ENCODE measurements around the gene C1orf159. TPM values are rescaled to one million over a fixed set of nuclear protein-coding genes. Genes with fewer than 3 reads are reported as not detected.

Gene C1orf159
- total and polyA plus RNA-seq, 4 donors, result 3.9 to 7.0 (median 4.7) TPM

- H3K27me3 ChIP-seq (ENCODE audit: control insufficient read depth in 4 of 4, insufficient read depth in 4 of 4, low read length in 3 of 4), result no peaks in the 10 kb centered on the region
Measured at GRCh38 chr1:1146026-1146425, 30.1 kb upstream of the C1orf159 start.

GRCh38 chr1:1145547-1145914 lies 29.6 kb upstream of the C1orf159 start:
- WGBS, result 83% methylated on average over 9 of the region's 9 CpGs
- H3K4me1 ChIP-seq (ENCODE audit: control insufficient read depth in 4 of 4, insufficient read depth in 4 of 4, low read length in 3 of 4), result no peaks in the 10 kb centered on the region
- no peaks in the 10 kb centered on the region for H3K27me3 ChIP-seq (ENCODE audit: control insufficient read depth in 4 of 4, insufficient read depth in 4 of 4, low read length in 3 of 4)
- no peaks in the 10 kb centered on the region for H3K36me3 ChIP-seq (ENCODE audit: control insufficient read depth in 4 of 4, insufficient read depth in 3 of 4, low read depth in 1 of 4, low read length in 3 of 4)
- H3K4me3 ChIP-seq (ENCODE audit: low read depth in 1 of 3, low read length in 3 of 3), result no peak overlapping the region
- H3K9me3 ChIP-seq (ENCODE audit: control insufficient read depth in 4 of 4, low read length in 3 of 4), result no peaks in the 10 kb centered on the region
- no peak overlapping the region for H3K27ac ChIP-seq (ENCODE audit: low read depth in 1 of 2, low read length in 2 of 2)
- DNase-seq (ENCODE audit: low spot score), result no peak
- H3K9ac ChIP-seq (ENCODE audit: low read depth in 1 of 2, low read length in 2 of 2), result no peak overlapping the region
- TF ChIP-seq RAD21 (IDR thresholded peaks at IDR 0.05), result no peak
- no peak for TF ChIP-seq TAF1 (conservative IDR thresholded peaks at IDR 0.05)
- no peak for TF ChIP-seq GABPA (IDR thresholded peaks at IDR 0.05 in 1 of 2, conservative IDR thresholded peaks at IDR 0.05 in 1 of 2)
- TF ChIP-seq YY1 (IDR thresholded peaks at IDR 0.05), result no peak
- TF ChIP-seq FOXA1 (IDR thresholded peaks at IDR 0.05), result no peak
- no peak for TF ChIP-seq HNF4A (conservative IDR thresholded peaks at IDR 0.05)
- TF ChIP-seq FOXA2 (IDR thresholded peaks at IDR 0.05), result no peak

More at GRCh38 chr1:1146026-1146425, 30.1 kb upstream of the C1orf159 start:
- WGBS, result 93% methylated on average over 14 of the region's 14 CpGs
- no peaks in the 10 kb centered on the region for H3K9me3 ChIP-seq (ENCODE audit: control insufficient read depth in 4 of 4, low read length in 3 of 4)
- no peak overlapping the region for H3K9ac ChIP-seq (ENCODE audit: low read depth in 1 of 2, low read length in 2 of 2)
- no peaks in the 10 kb centered on the region for H3K36me3 ChIP-seq (ENCODE audit: control insufficient read depth in 4 of 4, insufficient read depth in 3 of 4, low read depth in 1 of 4, low read length in 3 of 4)
- H3K4me1 ChIP-seq (ENCODE audit: control insufficient read depth in 4 of 4, insufficient read depth in 4 of 4, low read length in 3 of 4), result no peaks in the 10 kb centered on the region
- H3K4me3 ChIP-seq (ENCODE audit: low read depth in 1 of 3, low read length in 3 of 3), result no peak overlapping the region
- DNase-seq (ENCODE audit: low spot score), result no peak
- TF ChIP-seq JUND (IDR thresholded peaks at IDR 0.05) (no peak), GABPA (IDR thresholded peaks at IDR 0.05 in 1 of 2, conservative IDR thresholded peaks at IDR 0.05 in 1 of 2) (no peak), YY1 (IDR thresholded peaks at IDR 0.05) (no peak), HNF4G (IDR thresholded peaks at IDR 0.05) (no peak), HNF4A (conservative IDR thresholded peaks at IDR 0.05) (no peak), EGR1 (IDR thresholded peaks at IDR 0.05; ENCODE audit: low read depth in 2 of 2) (no peak), SP1 (IDR thresholded peaks at IDR 0.05) (no peak), FOXA1 (IDR thresholded peaks at IDR 0.05) (no peak), FOXA2 (IDR thresholded peaks at IDR 0.05) (no peak), RAD21 (IDR thresholded peaks at IDR 0.05) (no peak), MAX (IDR thresholded peaks at IDR 0.05) (no peak)
- H3K27ac ChIP-seq (ENCODE audit: low read depth in 1 of 2, low read length in 2 of 2), result no peak overlapping the region

- Histone ChIP-seq H3K9me3 (ENCODE audit: control insufficient read depth in 4 of 4, low read length in 3 of 4) (no peaks in the 10 kb centered on the region), H3K27ac (ENCODE audit: low read depth in 1 of 2, low read length in 2 of 2) (no peak overlapping the region), H3K9ac (ENCODE audit: low read depth in 1 of 2, low read length in 2 of 2) (no peak overlapping the region), H3K4me1 (ENCODE audit: control insufficient read depth in 4 of 4, insufficient read depth in 4 of 4, low read length in 3 of 4) (no peaks in the 10 kb centered on the region), H3K36me3 (ENCODE audit: control insufficient read depth in 4 of 4, insufficient read depth in 3 of 4, low read depth in 1 of 4, low read length in 3 of 4) (no peaks in the 10 kb centered on the region), H3K4me3 (ENCODE audit: low read depth in 1 of 3, low read length in 3 of 3) (no peak overlapping the region), H3K27me3 (ENCODE audit: control insufficient read depth in 4 of 4, insufficient read depth in 4 of 4, low read length in 3 of 4) (no peaks in the 10 kb centered on the region)
- DNase-seq (ENCODE audit: low spot score), result no peak
- WGBS, result 75% methylated on average over 32 of the region's 32 CpGs
- TF ChIP-seq NR2F2 (IDR thresholded peaks at IDR 0.05) (peak; percentile 82), REST (IDR thresholded peaks at IDR 0.05) (no peak), TAF1 (conservative IDR thresholded peaks at IDR 0.05) (no peak), FOXA2 (IDR thresholded peaks at IDR 0.05) (no peak), HNF4A (conservative IDR thresholded peaks at IDR 0.05) (no peak), RXRA (IDR thresholded peaks at IDR 0.05) (peak in 1 of 2 donors; percentile 26)
Measured at GRCh38 chr1:1144843-1145546, 29.1 kb upstream of the C1orf159 start.

Data from liver (tissue), 9 donors.